GM18507 (cell line): ENCODE results near the gene ATXN7L1.

ENCODE experiments used
- DNase-seq: peaks from one replicate; pipeline ENCODE4 v3.0.0; 2011; ENCODE audit warnings: low read depth; ENCODE audit not compliant: insufficient read length; ENCODE audit errors: extremely low spot score
- FAIRE-seq: peaks from 2 replicates; lab custom pipeline; 2011; peaks lifted over from hg19 to GRCh38; lab: Jason Lieb, UNC

ATXN7L1 gene

GRCh38 chr7:105691082-105691679 is 185.2 kb downstream of the ATXN7L1 start:
- no peak for DNase-seq
- no peak for FAIRE-seq

GRCh38 chr7:105690325-105690945 is 186.0 kb downstream of the ATXN7L1 start:
- no peak for DNase-seq
- no peak for FAIRE-seq

- FAIRE-seq (no peak), DNase-seq (no peak)
These were observed 187.2 kb downstream of the ATXN7L1 start for GRCh38 chr7:105689067-105689819.

- FAIRE-seq (no peak), DNase-seq (no peak)
These were observed 187.8 kb downstream of the ATXN7L1 start for GRCh38 chr7:105688617-105689016.

- DNase-seq (no peak), FAIRE-seq (no peak)
These were observed 191.2 kb downstream of the ATXN7L1 start for GRCh38 chr7:105685161-105685560.

- FAIRE-seq (no peak), DNase-seq (no peak)
These were observed 193.9 kb downstream of the ATXN7L1 start for GRCh38 chr7:105682341-105683060.

GRCh38 chr7:105680505-105681187 is 195.8 kb downstream of the ATXN7L1 start:
- DNase-seq (no peak), FAIRE-seq (no peak)

- DNase-seq (no peak), FAIRE-seq (no peak)
These were observed 197.4 kb downstream of the ATXN7L1 start for GRCh38 chr7:105678811-105679495.

GRCh38 chr7:105677817-105678573 is 198.4 kb downstream of the ATXN7L1 start:
- FAIRE-seq (peak; percentile 68), DNase-seq (no peak)

GRCh38 chr7:105677410-105677730 is 199.0 kb downstream of the ATXN7L1 start:
- FAIRE-seq, result no peak
- DNase-seq, result no peak

- FAIRE-seq (no peak), DNase-seq (no peak)
These were observed 200.4 kb downstream of the ATXN7L1 start for GRCh38 chr7:105675934-105676371.

- no peak for DNase-seq
- no peak for FAIRE-seq
These were observed 202.0 kb downstream of the ATXN7L1 start for GRCh38 chr7:105674200-105674920.

GRCh38 chr7:105673367-105674084 is 202.9 kb downstream of the ATXN7L1 start:
- DNase-seq, result no peak
- no peak for FAIRE-seq

- no peak for FAIRE-seq
- DNase-seq, result no peak
These were observed 203.6 kb downstream of the ATXN7L1 start for GRCh38 chr7:105672801-105673200.

GRCh38 chr7:105666324-105666723 is 210.1 kb downstream of the ATXN7L1 start:
- DNase-seq, result no peak

GRCh38 chr7:105665684-105666083 is 210.7 kb downstream of the ATXN7L1 start:
- FAIRE-seq, result no peak

More at GRCh38 chr7:105666324-105666723, 210.1 kb downstream of the ATXN7L1 start:
- FAIRE-seq, result no peak

GRCh38 chr7:105664816-105665525 is 211.4 kb downstream of the ATXN7L1 start:
- FAIRE-seq, result no peak
- no peak for DNase-seq

More at GRCh38 chr7:105665684-105666083, 210.7 kb downstream of the ATXN7L1 start:
- DNase-seq, result no peak
